HG02970 (cell line): ENCODE results near the gene TCF7L1.
"Not testable (repeated sequence)": the region's sequence is repeated elsewhere in the genome, so short reads cannot be mapped to it uniquely, and the experiment has no call there.

Experiments
- ATAC-seq: cut with Tn5 transposase; IDR thresholded peaks from one replicate; pipeline ENCODE4 v1.9.1; 2021; ENCODE audit warnings: mild to moderate bottlenecking, moderate library complexity, moderate number of reproducible peaks; ENCODE audit not compliant: unreplicated experiment, low FRiP score

The TCF7L1 gene

GRCh38 chr2:85340034-85340892, 207.1 kb downstream of the TCF7L1 start:
- ATAC-seq, result no peak

GRCh38 chr2:85341269-85342029, 208.3 kb downstream of the TCF7L1 start:
- ATAC-seq, result no peak

DNA sequence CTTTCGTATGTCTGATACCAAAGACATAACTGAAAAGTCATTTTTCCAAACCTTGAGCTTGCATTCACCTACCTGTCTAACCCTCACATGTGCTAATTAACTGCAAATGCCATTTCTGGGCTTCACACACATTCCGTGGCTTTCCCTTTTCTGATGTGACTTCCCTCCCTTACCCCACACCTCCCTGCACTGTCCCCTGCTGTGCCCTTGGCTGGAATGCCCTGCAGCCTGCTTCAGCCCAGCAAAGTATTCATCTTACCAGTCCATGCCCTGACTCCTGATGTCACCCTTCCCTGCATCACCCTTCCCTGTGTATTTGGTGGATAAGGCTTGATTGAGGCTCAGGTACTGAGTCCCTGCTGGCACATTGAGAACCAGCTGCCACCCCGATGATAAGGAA, 209.0 kb downstream of the TCF7L1 start:
- no peak for ATAC-seq

DNA sequence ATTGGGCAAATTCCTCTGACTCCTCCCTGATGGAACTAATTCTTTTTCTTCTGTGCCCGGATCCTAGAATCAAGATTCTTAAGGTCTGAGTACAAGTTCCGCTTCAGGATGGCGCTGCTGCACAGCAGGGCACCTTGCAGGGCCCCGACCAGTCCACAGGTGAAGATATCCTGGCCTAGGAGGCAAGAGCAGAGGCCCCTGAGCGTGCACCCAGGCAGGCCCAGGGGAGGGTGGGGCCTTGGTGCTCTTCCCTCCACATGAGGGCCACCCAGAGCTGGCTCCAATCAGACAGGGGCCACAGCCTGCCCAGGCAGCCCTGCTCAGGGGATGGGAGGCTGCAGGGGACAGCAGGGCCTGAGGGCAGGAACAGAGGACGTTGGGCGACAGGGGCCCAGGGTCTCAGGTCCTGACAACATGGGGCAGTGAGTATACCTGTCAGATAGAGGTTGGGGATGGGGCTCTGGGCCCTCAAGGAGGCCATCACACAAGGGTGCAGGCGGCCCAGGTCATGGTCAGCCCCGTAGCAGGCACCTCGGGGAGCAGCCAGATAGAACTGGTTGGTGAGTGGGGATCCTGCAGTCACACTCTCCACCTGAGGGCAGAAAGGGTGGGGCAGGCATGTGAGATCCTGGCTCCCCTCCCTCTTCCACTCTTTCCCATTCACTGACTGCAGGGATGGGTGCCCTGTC, 210.2 kb downstream of the TCF7L1 start:
- ATAC-seq, result not testable (repeated sequence)

DNA sequence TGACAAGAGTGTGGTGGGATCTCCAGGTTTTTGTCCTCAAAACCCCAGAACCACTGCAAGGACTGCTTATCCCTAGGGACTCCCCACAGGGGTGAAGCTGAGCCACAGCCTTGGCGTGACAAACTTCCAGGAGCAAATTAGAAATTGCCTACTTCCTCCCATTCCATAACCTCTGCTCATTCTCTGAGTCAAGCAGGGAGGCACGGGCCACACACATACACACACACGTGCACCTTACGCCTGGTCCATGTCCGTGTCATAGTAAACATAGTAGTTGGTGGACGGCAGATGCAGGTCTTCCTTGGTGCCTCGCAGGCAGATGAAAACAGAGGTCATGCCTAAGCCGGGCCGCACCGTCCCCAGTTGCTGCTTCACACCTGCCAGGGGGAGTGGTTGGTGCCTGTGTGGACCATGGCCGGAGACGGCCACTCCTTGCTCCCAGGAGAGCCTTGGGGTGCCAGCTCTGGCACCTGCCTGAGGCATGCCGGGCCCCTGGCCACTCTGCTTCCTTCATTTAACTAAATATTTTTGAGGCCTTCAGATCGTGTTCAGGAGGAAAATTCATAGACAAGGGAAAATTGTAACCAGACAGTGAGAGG, 211.3 kb downstream of the TCF7L1 start:
- no peak for ATAC-seq

GRCh38 chr2:85347599-85347998, 214.4 kb downstream of the TCF7L1 start:
- no peak for ATAC-seq

DNA sequence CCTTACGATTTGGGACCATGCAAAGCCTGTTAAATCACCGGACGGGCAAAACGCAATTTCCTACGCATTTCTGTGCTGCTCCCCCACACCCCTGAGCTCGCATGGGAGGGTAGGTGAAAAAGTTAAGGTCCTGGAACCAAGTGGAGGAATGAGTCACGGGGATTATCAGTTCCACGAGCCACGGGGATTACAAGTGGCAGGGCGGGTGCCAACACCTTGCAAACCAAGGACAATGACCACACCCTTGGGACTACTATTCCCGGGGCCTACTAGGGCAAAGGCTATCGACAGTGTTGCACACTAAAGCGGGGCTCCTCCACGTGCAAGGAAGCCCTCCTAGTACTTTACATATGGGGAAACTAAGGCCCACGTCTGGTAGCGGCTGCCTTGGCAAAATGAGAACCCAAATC, 220.7 kb downstream of the TCF7L1 start:
- no peak for ATAC-seq

- peak; percentile 97 for ATAC-seq
Measured at GRCh38 chr2:85354286-85355072, 221.3 kb downstream of the TCF7L1 start, which contains the start of the genes ELMOD3 and RETSAT. TSS of gene ELMOD3 (plus strand) at chr2:85354769. CDS start at chr2:85357199, 2,430 bp downstream. TSS of gene RETSAT (minus strand) at chr2:85354528. CDS start at chr2:85354507, 21 bp downstream.

DNA sequence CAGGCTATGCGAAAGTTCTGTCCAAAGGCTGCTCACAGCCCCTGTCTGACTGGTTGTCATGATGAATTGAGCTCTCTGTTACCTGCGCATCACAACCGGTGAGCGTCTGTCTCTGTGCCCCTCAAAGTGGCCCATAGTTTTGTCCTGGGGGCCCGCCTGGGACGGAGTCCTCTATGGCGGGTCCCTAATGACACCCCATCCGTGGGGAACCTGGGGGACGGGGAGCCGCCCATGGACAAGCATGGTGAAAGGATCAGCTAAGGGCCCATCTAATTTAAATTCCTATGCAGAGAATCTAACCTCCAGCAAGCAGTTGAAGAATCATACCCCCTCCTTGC, 221.8 kb downstream of the TCF7L1 start:
- peak; percentile 3 for ATAC-seq

- ATAC-seq, result no peak
Measured at GRCh38 chr2:85355521-85355920, 222.3 kb downstream of the TCF7L1 start.

DNA sequence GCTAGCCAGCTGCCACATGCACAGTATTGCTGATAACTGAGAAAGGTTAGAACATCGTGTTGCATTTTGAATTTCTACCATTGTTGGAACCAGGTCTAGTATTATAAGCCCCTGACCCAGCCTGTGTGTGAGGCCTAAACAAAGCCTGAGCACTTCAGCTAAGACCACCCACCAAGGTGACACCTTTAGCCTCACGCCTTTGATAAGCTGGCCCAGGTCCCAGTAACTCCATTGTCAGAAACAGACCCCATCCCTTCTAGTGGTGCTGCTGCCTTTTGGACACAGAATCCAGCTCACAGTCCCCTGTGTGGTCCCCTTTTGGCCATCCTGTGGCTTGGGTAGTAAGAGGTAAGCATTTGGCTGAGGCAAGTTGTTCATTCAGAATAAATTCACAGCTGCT, 223.0 kb downstream of the TCF7L1 start:
- no peak for ATAC-seq

GRCh38 chr2:85357736-85358135, 224.5 kb downstream of the TCF7L1 start:
- ATAC-seq, result no peak
